HG03060 (cell line): ENCODE data around the gene LRIG2.
"Not testable (repeated sequence)": the region's sequence is repeated elsewhere in the genome, so short reads cannot be mapped to it uniquely, and the experiment has no call there.

Experiments
- ATAC-seq: cut with Tn5 transposase; IDR thresholded peaks from one replicate; pipeline ENCODE4 v1.9.1; 2021; ENCODE audit warnings: low read depth, moderate number of reproducible peaks; ENCODE audit not compliant: unreplicated experiment

LRIG2 gene

GRCh38 chr1:113072757-113073478 lies at the start of gene LRIG2:
LRIG2 (plus strand) TSS chr1:113073198; CDS start chr1:113073407, 209 bp downstream.
- peak; percentile 77 for ATAC-seq

- ATAC-seq, result not testable (repeated sequence)
Observed at GRCh38 chr1:113023316-113023715, 49.7 kb upstream of the LRIG2 start.

- ATAC-seq, result no peak
Observed at GRCh38 chr1:113027007-113027406, 46.0 kb upstream of the LRIG2 start.

- no peak for ATAC-seq
Observed at GRCh38 chr1:113027449-113027848, 45.5 kb upstream of the LRIG2 start.

- no peak for ATAC-seq
Observed at GRCh38 chr1:113029822-113030221, 43.2 kb upstream of the LRIG2 start.

GRCh38 chr1:113031171-113031933 lies 41.6 kb upstream of the LRIG2 start:
- ATAC-seq, result peak; percentile 63

- ATAC-seq, result no peak
Observed at GRCh38 chr1:113035086-113035485, 37.9 kb upstream of the LRIG2 start.

GRCh38 chr1:113036639-113037321 lies 36.2 kb upstream of the LRIG2 start:
- ATAC-seq, result no peak

GRCh38 chr1:113040041-113040440 lies 33.0 kb upstream of the LRIG2 start:
- no peak for ATAC-seq

- no peak for ATAC-seq
Observed at GRCh38 chr1:113040718-113041412, 32.1 kb upstream of the LRIG2 start.

- ATAC-seq, result no peak
Observed at GRCh38 chr1:113041569-113042284, 31.3 kb upstream of the LRIG2 start.

- no peak for ATAC-seq
Observed at GRCh38 chr1:113042285-113043143, 30.5 kb upstream of the LRIG2 start.

- ATAC-seq, result not testable (repeated sequence)
Observed at GRCh38 chr1:113043144-113043488, 29.9 kb upstream of the LRIG2 start.

GRCh38 chr1:113046569-113046968 lies 26.4 kb upstream of the LRIG2 start:
- no peak for ATAC-seq

GRCh38 chr1:113048064-113048463 lies 24.9 kb upstream of the LRIG2 start:
- ATAC-seq, result no peak

- ATAC-seq, result no peak
Observed at GRCh38 chr1:113053344-113054126, 19.5 kb upstream of the LRIG2 start.

- ATAC-seq, result no peak
Observed at GRCh38 chr1:113055570-113055969, 17.4 kb upstream of the LRIG2 start.

- ATAC-seq, result no peak
Observed at GRCh38 chr1:113057006-113057405, 16.0 kb upstream of the LRIG2 start.
